SW 1271 (cell line): Measurements from ENCODE around the gene CCDC34.

Experiments used
- DNase-seq, 2 experiments: peaks; one replicate each; lab custom pipeline; 2025; lab: John Stamatoyannopoulos, UW

Gene CCDC34

DNA sequence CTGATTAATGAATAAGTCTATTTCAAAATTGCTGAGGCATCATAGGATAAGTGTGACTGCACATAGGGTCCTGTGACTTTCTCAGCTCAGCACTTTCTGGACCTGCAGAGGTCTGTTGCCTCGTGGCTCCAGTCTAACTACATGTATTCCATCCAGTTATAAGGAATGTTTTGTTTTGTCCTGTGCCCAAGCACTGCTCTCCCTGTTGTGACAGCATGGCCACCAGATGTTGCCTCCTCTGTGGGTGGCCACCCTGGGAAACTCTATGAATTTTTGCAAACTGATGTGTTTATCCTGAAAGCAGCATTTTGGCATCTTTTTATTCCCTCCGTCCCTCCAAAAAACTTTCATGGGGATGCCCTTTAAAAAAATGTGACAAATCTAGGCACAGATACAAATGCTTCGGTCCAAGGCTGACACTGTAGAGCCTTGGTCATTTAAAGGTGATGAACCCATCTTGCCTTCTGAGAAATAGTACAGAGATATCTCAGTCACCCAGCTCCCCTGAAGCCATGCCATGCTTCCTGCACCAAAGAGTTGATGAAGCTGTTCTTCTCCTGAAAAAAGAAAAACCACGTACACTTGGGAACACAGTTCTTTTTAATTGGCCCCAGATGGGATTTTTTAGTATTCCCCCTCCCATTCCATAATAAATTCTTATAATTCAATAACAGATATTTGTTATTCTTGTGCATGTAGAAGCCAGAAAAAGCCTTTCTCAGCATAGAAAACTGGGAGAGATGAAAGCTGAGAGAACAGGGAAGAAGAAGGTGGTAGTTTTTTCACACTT lies 72.6 kb downstream of the CCDC34 start:
- no peak for DNase-seq
